ENCODE data around the gene AZIN2. TPM values are rescaled to one million over a fixed set of nuclear protein-coding genes. Genes with fewer than 3 reads are reported as not detected.

Gene AZIN2
- total RNA-seq, 1 experiment from 2014 or later: 3.6 TPM

- BruUV-seq (replicated peaks): no TSS peak
- TF ChIP-seq CTCF (IDR thresholded peaks at IDR 0.05; ENCODE audit: unreplicated experiment): no peak
- Mint-ChIP-seq H3K36me3 (ENCODE audit: insufficient read depth, unreplicated experiment) (peaks cover 3% of the 10 kb centered on the region), H3K27ac (ENCODE audit: unreplicated experiment) (no peak overlapping the region), H3K27me3 (ENCODE audit: unreplicated experiment) (peaks cover 27% of the 10 kb centered on the region), H3K9me3 (ENCODE audit: low read depth, unreplicated experiment) (no peaks in the 10 kb centered on the region), H3K4me1 (ENCODE audit: low read depth, unreplicated experiment) (no peaks in the 10 kb centered on the region), H3K4me3 (ENCODE audit: low read depth, unreplicated experiment) (no peak overlapping the region)
- no peak for DNase-seq
- CTCF ChIA-PET: no interaction called here
- intact Hi-C loops (cut with micrococcal nuclease; ENCODE audit: unreplicated experiment): no loop called here
Measured at GRCh38 chr1:33140153-33141149, 59.5 kb downstream of the AZIN2 start.

GRCh38 chr1:33141216-33141615 lies 60.3 kb downstream of the AZIN2 start:
- peaks cover 3% of the 10 kb centered on the region for H3K36me3 Mint-ChIP-seq (ENCODE audit: insufficient read depth, unreplicated experiment)
- DNase-seq: no peak
- H3K27me3 Mint-ChIP-seq (ENCODE audit: unreplicated experiment): peaks cover 19% of the 10 kb centered on the region
- H3K9me3 Mint-ChIP-seq (ENCODE audit: low read depth, unreplicated experiment): no peaks in the 10 kb centered on the region
- no TSS peak for BruUV-seq (replicated peaks)
- H3K4me1 Mint-ChIP-seq (ENCODE audit: low read depth, unreplicated experiment): no peaks in the 10 kb centered on the region
- no peak overlapping the region for H3K27ac Mint-ChIP-seq (ENCODE audit: unreplicated experiment)
- CTCF ChIA-PET: no interaction called here
- H3K4me3 Mint-ChIP-seq (ENCODE audit: low read depth, unreplicated experiment): no peak overlapping the region
- TF ChIP-seq CTCF (IDR thresholded peaks at IDR 0.05; ENCODE audit: unreplicated experiment): no peak
- intact Hi-C loops (cut with micrococcal nuclease; ENCODE audit: unreplicated experiment): no loop called here

- Mint-ChIP-seq H3K4me1 (ENCODE audit: low read depth, unreplicated experiment) (no peaks in the 10 kb centered on the region), H3K36me3 (ENCODE audit: insufficient read depth, unreplicated experiment) (peaks cover 3% of the 10 kb centered on the region), H3K9me3 (ENCODE audit: low read depth, unreplicated experiment) (no peaks in the 10 kb centered on the region), H3K27me3 (ENCODE audit: unreplicated experiment) (peaks cover 14% of the 10 kb centered on the region), H3K4me3 (ENCODE audit: low read depth, unreplicated experiment) (no peak overlapping the region), H3K27ac (ENCODE audit: unreplicated experiment) (no peak overlapping the region)
- CTCF ChIA-PET: no interaction called here
- BruUV-seq (replicated peaks): no TSS peak
- DNase-seq: no peak
- no peak for TF ChIP-seq CTCF (IDR thresholded peaks at IDR 0.05; ENCODE audit: unreplicated experiment)
- intact Hi-C loops (cut with micrococcal nuclease; ENCODE audit: unreplicated experiment): no loop called here
Measured at GRCh38 chr1:33141781-33142180, 60.8 kb downstream of the AZIN2 start.

GRCh38 chr1:33142483-33143064 lies 61.6 kb downstream of the AZIN2 start:
- CTCF ChIA-PET: no interaction called here
- DNase-seq: no peak
- peaks cover 13% of the 10 kb centered on the region for H3K27me3 Mint-ChIP-seq (ENCODE audit: unreplicated experiment)
- H3K9me3 Mint-ChIP-seq (ENCODE audit: low read depth, unreplicated experiment): no peaks in the 10 kb centered on the region
- no peaks in the 10 kb centered on the region for H3K4me1 Mint-ChIP-seq (ENCODE audit: low read depth, unreplicated experiment)
- TF ChIP-seq CTCF (IDR thresholded peaks at IDR 0.05; ENCODE audit: unreplicated experiment): no peak
- no peak overlapping the region for H3K27ac Mint-ChIP-seq (ENCODE audit: unreplicated experiment)
- peaks cover 3% of the 10 kb centered on the region for H3K36me3 Mint-ChIP-seq (ENCODE audit: insufficient read depth, unreplicated experiment)
- BruUV-seq (replicated peaks): no TSS peak
- no peak overlapping the region for H3K4me3 Mint-ChIP-seq (ENCODE audit: low read depth, unreplicated experiment)
- intact Hi-C loops (cut with micrococcal nuclease; ENCODE audit: unreplicated experiment): no loop called here
